ENCODE measurements around the gene TRIM15.

Gene TRIM15

DNA sequence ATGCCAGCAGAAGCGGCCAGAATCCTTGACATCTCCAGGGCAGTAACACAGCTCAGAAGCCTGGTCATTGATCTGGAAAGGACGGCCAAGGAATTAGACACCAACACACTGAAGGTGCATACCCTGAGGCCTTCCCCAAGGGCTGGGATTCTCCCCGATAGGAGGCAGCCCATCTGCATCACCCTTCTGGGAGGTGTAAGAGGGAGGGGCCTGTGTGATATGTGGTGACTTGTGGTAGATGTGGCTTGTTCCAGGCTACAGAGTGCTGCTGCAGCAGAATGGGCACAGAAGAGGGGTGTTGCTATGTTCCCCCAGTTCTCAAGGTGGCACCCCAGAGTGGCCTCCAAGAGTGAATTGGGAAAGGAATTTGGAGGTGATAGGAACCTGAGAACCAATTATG is 16.2 kb upstream of the TRIM15 start:
- no peak for DNase-seq

DNA sequence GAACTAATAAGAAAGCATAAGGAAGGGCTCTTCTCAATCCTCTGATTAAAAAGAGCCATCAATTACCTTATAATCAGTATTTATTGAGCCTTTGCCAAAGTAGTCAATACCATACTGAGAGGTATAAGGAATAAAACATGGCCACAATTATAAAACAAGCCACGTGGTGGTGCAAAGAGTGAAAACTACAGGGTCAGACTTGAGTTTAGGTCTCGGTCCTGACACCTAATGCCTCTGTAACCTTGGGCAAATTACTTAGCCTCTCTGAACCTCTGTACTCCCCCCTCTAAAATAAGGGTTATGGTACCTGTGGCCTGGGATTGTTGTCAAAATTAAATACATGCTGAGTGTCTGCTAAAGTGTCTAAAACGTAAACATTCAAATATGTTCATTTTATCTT is 14.1 kb upstream of the TRIM15 start:
- DNase-seq, result no peak

GRCh38 chr6:30149858-30150550 is 13.3 kb upstream of the TRIM15 start:
- no peak for DNase-seq

DNA sequence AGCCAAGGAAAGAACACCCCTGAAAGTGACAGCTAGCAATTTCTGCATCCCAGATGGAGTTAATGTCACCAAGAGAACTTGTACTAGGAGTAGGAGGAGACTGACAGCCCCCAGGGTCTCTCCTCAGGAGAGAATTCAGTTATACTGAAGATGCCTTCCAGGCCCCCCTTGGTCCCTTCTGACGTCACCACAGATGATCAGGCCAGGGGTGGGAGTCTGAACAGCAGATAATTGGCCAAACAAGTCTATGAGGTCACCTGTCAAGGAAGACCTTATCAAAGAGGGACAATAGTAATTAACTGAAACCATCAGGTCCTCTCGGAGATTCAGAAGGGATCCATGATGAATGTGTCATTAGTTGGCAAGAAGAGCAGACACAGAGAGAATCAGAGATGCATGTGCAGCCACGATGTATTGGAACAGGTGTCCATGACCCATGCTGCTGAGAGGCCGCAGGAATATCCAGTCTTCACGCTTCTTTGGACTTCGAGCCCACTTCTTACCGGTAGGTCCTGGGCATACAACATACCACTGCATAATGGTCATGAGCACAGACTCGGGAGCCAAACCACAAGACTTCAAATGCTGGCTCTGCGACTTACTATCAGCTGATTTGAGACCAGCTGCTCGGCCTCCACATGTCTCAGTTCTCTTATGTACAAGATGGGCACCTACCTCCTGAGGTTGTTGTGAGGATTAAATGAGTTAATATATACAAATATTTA is 12.5 kb upstream of the TRIM15 start:
- DNase-seq, result no peak

DNA sequence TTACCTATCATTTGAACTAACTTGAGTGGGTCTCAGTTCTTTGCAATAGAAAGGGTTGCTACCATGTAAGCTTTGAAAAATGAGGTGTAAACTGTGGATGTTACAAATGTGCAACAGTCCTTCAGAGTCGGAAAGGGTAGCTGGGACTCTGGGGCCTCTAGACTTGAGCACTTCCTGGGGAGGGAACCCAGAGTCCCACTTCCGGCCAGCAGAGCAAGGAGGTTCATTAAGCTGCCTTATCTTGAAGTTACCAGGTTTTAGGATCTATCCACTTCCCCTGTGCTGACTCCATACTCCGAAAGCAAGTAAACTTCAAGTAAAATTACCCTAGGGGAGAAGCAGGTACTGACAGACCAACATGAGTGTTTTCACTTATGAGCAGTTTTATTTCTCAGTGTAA is 11.8 kb upstream of the TRIM15 start:
- DNase-seq, result no peak

GRCh38 chr6:30152016-30152673 is 11.2 kb upstream of the TRIM15 start:
- peak; percentile 37 for DNase-seq

DNA sequence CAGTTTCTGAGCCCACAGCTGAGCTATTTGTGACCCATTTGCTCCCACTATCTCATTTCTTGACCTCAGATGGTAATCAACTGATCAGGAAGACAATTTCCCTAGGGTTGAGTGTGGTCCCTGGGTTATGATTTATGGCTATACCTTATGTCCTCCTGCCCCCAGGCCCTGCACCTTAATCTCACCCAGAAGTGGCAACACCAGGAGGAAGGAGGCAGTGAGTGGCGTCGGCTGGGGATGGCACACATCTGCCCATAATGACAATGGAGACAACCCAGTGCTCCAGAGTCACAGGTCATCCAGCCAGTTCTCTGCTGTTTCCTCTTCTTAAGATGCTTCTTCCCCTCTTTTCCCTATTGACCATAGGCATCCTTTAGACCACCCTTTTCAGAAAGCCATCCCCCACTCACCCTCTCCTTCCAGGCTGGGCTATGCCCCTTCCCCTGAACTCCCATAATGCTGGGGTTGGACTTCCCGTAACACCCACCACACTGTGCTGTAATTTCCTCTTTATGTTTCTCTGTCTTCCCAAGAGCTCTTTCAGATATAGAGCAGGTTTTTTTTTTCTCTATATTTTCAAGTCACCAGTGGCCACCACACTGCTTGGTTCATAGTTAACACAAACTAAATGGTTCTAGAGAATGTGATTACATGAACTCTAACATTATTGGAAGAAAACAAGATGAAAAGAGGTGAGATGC is 10.3 kb upstream of the TRIM15 start:
- DNase-seq, result no peak

DNA sequence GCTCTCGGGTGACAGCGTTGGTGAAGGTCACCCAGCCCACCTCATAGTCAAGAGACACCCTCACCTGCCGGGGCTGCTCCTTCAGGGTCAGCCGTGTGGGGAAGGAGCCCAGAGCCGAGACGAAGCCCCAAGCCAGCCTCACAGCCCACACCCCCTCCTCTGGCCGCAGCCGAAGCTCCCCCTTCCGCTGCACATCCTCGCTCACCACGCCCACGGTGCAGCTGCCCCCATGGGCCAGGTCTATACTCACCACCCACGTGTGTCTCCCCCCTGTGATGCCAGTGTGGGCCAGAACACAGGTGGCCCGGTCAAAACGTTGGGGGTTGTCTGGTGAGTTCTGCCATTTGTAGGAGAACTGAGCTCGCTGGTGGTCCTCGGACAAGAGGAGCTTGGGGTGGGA is 9.3 kb upstream of the TRIM15 start:
- DNase-seq, result no peak

GRCh38 chr6:30154709-30155519 is 8.4 kb upstream of the TRIM15 start:
- no peak for DNase-seq

- DNase-seq, result no peak
These were observed 7.7 kb upstream of the TRIM15 start for GRCh38 chr6:30155520-30156261.

DNA sequence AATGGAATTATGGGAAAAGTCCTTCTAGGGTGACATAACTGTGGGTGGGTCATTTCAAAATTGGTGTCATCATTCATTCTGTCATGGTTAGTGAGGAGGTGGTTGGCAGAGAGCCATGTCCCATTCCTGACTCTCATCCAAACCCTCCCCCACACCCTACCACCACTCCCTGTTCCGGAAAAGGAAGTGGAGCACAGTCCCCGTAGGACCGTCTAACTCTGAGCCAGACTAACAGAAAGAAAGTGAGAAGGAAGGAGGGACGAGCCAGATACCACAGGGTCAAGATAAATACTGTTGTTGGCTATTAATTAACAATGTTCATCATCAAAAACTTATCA is 7.1 kb upstream of the TRIM15 start:
- no peak for DNase-seq

DNA sequence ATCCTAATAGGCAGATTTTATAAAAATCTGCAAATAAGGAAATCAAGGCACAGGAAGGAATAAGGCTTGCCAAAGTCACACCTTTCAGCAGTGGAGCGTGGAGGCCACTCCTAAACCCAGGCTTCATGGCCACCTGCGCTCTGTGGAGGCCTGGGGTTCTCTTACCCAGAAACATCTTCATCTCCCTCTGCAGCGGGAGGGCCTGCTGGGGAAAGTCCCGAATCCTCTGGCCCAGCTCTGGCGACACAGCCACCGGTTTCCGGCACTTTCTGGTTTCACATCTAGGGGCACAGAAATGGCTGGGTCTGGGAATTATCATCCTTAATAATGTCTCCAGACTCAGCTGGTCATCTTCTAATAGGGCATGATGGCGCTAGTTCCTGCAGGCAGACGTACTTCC is 6.6 kb upstream of the TRIM15 start:
- no peak for DNase-seq

GRCh38 chr6:30157581-30157980 is 5.8 kb upstream of the TRIM15 start:
- DNase-seq, result no peak

- no peak for DNase-seq
These were observed 5.3 kb upstream of the TRIM15 start for GRCh38 chr6:30157999-30158398.

- DNase-seq, result no peak
These were observed 4.8 kb upstream of the TRIM15 start for GRCh38 chr6:30158475-30159040.

- no peak for DNase-seq
These were observed 3.1 kb upstream of the TRIM15 start for GRCh38 chr6:30160008-30160784.

- no peak for DNase-seq
These were observed 2.4 kb upstream of the TRIM15 start, which contains the start of gene TRIM10 for GRCh38 chr6:30160785-30161531. Gene TRIM10, minus strand, starts transcription at chr6:30161211. Its CDS starts 353 bp downstream, at chr6:30160858.

DNA sequence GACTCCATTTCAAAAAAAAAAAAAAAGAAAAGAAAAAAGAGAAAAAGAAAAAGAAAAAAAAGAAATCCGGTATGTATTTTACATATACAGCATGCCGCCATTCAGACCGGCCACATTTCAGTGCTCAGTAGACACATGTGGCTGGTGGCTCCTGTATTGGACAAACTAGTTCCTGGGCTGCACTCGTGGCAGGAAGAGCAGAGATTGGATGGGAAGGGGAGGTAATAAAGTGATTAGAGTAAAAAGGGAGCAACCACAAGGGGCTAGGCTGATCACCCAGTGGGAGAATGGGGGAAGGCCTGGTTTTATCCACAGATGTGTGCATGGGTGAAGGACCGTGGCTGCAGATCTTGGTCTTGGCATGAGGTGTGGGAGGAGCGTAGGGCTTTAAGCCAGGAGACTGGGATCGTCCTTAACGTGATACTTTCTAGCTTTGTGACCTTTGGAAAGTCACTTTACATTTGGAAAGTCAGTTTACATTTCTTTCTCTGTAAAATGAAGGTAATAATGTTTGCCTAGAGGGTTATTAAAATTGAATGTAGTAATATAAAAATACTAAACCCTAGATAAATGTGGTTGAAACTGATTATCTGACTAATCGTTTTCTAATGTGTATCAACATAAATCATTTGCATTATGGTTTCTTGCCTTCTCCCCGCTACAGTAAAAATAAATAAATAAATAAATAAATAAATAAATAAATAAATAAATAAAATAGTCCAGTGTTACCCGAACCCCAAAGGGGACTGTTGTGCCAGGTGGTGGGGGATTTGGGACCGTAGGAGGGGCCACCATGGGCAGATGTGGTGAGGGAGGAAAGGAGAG is 869 bp upstream of the TRIM15 start:
- DNase-seq, result no peak

All from NCI-H2029 treated with DMSO at 0.1 percent for 48 hours (cell line).